ENCODE data around the gene AHCY.
A peak's percentile ranks its signal among the peaks of the same experiment; 100 is the strongest.

Gene AHCY

DNA sequence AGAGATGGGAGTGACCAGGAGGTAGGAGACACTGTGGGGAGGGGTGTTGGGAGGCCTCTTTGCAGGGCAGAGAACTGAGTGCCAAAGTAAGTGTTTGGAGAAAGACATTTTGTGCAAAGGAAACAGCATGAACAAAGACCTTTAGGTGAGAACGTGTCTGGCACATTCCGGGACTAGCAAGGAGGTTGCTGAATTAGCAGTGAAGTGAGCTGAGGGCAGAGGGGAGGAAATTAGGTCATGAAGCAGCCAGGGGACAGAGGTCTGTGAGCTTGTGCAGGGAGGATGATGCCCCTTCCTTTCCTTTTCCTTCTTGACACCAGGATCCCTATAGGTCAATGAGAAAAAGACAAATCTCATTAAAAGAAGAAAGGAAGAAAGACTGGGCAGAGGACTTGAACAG, 21.4 kb upstream of the AHCY start:
- DNase-seq (ENCODE audit: low read depth) = no peak

DNA sequence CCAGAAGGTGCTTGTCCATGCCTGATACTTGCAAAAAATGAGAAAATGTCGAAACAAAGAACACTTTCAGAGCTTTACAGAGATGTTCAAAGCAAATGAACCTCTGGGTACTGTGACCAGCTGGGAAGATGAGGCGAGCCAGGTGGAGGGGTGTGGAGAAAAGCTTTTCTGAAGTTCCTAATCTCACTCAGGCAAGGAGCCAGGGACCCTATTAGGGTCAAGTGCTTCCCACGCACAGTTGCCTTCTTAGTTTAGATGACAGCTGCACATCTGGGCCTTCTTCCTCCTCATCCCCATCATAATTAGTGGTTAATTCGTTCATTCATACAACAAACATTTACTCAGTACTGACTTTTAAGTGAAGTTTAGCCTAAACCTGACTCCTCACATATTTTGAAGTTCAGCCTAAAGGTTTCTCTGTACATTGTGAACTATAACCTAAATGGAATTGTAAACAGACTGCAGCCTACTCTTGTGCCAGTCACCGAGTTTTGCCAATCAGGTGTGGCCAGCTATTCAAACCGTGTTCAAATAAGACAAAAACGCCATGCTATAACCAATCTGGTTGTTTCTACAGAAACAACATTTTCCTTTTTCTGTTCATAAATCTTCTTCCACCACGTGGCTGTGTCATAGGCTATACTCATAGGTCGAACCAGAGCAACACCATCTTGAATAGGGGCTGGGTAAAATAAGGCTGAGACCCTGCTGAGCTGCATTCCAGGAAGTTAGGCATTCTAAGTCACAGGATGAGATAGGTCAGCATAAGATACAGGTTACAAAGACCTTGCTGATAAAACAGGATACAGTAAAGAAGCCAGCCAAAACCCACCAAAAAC, 19.3 kb upstream of the AHCY start:
- DNase-seq (ENCODE audit: low read depth) = no peak

DNA sequence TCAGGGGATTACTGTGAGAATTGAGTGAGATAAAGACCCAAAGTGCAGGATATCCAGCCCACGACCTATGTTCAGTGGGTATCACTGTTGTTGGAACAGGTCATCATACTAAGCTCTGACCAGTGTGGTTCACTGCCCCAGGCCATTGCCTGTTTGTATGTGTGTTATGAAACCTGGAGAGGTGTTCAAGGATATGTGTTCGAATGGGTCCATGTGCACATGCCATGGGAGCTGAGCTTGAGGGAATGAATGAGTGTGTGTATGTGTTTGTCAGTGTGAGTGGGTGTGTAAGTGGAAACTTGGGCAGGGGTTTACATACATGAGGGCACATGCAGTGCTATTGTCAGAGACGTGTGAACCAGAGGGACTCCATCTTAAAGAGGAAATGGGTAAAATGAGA, 17.7 kb upstream of the AHCY start:
- DNase-seq (ENCODE audit: low read depth) = no peak

DNA sequence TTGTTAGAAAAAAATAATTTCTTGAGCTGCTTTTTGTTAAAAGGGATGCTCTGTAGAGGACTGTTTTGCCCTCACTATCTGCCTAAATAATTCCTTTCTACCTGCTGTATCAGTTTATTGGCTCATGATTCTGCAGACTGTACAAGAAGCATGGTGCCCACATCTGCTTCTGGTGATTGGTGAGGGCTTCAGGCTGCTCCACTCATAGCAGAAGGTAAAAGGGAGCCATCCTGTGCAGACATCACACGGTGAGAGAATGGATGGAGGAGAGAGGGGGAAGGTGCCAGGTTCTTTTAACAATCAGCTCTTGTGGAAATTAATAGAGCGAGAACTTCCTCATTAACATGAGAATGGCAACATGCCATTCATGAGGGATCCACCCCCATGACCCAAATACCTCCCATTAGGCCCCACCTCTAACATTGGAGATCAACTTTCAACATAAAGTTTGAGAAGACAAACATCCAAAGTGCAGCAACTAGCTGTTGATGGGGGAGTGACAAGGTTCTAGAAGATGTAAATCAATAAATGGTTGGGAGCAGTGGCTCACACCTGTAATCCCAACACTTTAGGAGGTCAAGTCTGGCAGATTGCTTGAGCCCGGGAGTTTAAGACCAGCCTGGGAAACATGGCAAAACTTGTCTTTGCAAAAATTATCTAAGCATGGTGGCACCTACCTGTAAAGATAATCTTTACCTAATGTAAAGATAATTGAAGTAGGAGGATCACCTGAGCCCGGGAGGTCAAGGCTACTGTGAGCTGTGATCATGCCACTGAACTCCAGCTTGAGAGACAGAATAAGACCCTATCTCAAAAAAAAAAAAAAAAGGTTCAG, 15.7 kb upstream of the AHCY start:
- no peak for DNase-seq (ENCODE audit: low read depth)

DNA sequence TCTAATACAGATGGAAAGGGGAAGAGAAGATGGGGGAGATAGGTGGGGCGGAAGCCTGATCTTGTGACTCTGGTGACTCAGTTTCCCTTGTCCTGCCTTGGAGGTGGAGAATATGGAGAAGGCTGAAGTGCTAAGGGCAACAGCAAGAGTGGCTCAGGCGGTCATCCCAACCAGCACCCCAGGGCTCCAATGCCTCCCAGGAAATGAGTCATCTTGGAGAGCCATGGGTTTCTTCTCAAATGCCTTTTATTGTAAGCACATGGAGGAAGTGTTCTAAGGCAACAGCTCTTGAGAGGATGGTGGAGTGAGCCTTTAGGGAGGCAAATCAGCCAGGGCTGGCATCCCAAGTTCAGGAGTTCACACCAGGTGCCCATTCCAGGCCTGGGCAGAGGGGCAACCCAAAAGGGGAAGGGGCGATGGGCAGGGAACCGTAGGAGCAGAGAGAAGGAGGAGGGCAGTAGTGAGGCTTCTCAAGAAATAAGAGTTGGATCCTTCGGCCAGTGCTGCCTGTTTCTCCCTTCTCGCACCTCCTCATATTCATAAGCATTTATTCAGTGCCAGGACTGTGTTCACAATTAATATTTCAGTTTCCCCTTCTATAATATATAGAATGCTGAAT, 13.2 kb upstream of the AHCY start:
- DNase-seq (ENCODE audit: low read depth) = peak; percentile 45

DNA sequence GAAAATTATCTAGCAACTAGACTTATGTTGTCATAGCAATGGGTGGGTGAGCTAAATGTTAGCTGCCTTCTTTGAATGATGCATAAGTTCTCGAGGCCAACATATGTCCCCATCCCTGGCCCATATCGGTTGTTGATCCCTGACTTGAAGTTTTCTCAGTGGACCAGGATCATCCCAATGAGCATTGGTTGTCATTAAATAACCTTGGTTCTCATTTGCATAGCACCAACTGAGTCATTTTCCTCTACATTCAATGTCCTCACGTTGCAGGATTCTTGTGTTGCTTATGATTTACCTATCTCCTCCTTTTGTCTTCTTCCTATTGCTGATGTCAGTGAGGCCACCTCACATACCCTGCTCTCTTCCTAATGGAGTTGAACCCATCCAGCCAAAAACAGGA, 12.1 kb upstream of the AHCY start:
- DNase-seq (ENCODE audit: low read depth) = no peak

DNA sequence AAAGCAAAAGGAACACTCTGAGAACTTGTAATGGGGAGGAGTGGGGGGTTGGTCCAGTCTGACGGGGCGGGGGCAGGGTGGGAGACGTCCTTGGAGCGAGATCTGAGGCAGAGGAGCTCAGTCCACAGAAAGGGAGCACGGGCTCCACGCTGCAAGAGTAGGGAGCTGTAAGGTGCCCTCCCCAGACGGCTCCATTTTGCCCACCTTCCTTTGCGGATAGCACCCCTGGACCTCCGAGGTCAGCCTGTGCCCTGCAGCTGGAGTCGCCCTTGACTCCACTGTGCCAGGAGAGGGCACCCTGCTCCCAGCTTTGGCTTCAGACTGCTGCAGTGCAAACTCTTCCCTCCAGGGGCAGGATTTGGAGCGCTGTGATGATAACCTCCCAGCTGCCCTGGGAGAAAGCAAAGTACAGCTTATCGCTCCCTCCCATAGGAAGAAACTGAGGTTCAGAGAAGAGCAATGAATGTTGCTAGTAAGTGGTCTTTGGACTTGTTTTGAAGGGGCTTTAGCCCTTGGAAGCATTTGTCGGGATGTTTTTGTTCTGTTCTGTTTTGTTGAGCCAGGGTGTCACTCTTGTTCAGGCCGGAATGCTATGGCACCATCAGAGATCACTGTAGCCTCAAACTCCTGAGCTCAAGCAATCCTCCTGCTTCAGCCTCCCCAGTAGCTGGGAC, 9.5 kb upstream of the AHCY start:
- DNase-seq (ENCODE audit: low read depth) = peak; percentile 87

DNA sequence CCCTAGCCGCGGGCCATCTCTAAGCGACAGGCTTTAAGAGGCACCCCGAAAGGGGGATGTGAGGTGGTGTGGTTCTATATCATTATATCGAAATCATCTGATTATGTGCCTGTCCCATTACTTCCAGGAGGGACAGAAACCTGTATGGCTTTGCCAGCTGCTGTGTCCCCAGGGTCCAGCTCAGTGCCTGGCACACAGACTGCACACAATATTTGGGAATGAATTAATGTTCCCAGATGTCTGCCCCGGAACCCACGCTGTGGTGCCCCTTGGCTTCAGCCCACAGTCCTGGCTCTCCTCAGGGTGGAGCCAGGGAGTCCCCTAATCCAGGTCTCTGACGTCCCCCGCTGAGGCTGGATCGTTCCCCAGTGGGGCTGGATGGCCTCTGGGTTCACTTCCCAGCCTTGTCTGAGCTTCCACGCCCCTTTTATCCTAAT, 8.9 kb upstream of the AHCY start:
- DNase-seq (ENCODE audit: low read depth) = no peak

DNA sequence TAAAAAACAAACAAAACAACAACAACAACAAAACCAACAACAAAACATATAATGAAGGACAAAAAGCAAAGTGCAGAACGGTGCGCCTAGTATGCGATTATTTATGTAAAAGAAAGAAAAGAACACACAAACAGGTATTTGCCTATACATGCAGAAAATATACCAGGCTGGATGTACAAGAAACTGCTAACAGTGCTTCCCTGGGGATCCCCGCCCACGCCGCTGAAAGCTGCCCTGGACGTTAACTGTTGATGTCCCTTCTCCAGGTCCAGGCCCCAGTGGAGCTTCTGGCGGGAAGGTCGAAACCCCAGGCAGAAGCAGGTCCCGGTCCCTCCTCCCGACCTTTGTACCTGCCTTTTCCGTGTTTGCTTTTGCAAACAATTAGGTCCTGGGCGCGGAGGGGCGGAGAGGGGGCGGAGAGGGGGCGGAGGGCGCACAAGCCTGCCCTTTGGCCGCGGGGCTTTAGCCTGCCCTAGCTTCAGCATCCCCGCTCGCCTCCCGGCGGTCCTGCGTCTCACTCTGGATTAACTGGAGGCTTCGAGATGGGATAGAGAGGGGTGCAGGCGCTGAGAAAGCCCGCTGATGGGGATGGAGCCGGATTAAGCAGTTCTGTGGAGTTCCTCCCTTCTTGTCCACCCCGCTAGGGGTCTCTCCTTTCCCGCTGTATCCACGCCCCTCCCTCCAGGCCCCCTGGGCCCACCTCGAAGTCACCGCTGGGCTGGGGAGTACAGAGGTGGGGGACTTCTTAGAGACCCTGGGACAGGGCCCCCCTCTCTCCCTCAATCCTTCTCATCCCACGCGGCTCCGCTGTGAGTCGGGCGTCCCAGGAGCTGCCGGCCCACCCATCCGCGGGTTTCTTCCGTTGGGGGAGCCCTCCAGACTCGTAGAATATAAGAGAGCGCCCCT, 8.2 kb upstream of the AHCY start:
- no peak for DNase-seq (ENCODE audit: low read depth)

DNA sequence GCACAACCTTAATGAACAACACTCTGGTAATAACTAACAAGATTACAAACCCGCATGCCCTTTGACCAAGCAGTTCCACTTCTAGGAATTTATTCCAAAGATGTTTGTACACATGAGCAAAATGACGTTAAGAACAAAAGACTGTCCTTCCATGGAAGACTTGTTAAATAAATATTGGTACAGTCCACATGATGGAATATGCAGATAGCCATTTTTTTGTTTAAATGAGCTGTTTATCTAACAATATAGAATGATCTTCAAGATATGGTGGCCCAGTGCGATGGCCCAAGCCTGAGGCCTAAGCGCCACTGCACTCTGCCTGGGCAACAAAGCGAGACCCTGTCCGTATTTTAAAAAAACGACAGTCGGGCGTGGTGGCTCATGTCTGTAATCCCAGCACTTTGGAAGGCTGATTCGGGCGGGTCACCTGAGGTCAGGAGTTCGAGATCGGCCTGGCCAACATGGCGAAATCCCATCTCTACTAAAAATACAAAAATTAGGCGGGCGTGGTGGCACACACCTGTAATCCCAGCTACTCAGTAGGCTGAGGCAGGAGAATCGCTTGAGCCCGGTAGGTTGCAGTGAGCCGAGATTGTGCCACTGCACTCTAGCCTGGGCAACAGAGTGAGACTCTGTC, 7.4 kb upstream of the AHCY start:
- DNase-seq (ENCODE audit: low read depth) = no peak

DNA sequence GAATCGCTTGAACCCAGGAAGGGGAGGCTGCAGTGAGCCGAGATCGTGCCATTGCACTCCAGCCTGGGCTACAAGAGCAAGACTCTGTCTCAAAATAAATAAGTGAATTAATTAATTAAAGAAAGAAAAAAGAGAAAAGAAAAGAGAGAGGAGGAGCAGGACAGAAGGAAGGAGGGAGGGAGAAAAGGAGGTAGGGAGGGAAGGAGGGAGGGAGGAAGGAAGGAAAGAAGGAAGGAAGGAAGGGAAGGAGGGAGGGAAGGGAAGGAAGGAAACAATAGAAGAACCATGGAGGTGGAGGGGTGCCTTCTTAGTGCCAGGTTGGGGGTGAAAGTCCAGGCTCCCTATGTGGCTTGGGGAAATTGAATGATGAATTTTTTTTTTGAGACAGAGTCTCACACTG, 6.5 kb upstream of the AHCY start:
- no peak for DNase-seq (ENCODE audit: low read depth)

DNA sequence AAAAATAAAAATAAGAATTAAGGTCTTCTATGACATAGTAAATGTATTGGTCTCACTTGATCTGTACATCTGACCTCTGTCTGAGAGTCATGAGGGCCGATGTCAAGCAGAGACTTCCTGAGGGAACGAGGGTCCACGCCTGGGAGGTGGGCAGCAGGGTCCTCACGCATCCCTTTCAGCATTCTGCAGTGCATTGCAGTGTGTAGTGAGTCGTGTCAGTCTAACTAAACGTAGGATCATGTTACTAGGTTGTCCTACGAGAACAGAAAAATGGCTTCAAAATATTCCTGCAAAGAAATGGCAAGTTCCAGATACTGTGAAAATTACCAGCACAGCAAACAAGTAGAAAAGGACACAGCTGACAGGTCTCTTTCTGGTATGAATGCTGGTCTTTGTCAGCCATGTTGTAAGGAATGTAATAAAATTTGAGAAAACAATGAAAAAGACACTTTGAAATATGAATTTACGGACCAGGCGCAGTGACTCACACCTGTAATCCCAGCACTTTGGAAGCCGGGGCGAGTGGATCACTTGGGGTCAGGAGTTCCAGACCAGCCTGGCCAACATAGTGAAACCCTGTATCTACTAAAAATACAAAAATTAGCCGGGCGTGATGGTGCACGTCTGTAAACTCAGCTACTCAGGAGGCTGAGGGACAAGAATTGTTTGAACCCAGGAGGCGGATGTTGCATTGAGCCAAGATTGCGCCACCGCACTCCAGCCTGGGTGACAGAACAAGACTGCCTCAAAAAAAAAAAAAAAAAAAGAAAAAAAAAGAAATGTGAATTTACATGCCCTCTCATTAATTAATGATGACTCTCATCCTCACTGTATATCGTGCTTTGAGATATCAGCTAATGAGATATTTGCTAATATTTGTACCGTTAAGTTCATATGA, 2.4 kb upstream of the AHCY start:
- no peak for DNase-seq (ENCODE audit: low read depth)

DNA sequence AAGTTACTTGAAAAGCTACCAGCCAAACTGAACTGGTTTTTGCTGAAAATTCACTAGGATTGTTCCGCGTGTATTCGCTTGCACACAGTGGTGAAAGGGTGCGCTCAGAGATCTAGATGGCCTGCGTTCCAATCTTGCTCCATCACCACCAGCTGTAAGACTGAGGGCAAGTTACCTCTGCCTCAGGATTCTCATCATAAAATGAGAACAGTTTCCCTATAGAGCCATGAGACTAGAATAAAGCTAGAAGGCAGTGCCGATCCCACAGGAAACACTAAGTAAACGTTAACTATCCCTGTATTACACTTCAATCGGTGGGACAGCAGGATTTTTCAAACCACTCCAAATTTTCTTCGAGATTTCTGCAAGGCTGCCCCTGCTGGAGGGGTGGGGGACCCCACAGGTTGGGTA, 838 bp downstream of the AHCY start:
- no peak for DNase-seq (ENCODE audit: low read depth)

DNA sequence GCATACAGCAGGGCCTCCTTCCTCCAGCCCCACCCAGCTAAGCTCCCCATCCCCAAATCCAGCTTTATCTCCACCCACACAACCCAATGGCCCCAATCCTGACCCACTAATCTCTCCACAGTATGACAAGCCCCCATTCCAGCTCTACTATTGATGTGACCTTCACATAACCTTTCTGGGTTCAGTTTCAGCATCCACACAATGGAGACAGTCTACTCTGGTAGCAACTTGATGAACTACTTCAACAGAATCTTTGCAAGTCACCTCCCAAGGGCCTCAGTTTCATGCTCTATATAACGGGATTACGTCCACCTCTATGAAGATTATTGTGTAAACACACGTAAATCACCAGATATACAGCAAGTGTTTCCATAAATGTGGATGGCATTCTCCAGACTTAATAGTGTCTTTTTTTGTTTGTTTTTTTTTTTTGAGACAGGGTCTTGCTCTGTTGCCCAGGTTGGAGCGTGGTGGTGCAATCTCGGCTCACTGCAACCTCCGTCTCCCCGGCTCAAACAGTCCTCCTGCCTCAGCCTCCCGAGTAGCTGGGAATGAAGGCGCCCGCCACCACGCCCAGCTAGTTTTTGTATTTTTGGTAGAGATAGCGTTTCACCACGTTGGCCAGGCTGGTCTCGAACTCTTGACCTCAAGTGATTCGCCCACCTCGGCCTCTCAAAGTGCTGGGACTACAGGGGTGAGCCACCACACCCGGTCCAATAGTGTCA, 1.4 kb downstream of the AHCY start:
- no peak for DNase-seq (ENCODE audit: low read depth)

DNA sequence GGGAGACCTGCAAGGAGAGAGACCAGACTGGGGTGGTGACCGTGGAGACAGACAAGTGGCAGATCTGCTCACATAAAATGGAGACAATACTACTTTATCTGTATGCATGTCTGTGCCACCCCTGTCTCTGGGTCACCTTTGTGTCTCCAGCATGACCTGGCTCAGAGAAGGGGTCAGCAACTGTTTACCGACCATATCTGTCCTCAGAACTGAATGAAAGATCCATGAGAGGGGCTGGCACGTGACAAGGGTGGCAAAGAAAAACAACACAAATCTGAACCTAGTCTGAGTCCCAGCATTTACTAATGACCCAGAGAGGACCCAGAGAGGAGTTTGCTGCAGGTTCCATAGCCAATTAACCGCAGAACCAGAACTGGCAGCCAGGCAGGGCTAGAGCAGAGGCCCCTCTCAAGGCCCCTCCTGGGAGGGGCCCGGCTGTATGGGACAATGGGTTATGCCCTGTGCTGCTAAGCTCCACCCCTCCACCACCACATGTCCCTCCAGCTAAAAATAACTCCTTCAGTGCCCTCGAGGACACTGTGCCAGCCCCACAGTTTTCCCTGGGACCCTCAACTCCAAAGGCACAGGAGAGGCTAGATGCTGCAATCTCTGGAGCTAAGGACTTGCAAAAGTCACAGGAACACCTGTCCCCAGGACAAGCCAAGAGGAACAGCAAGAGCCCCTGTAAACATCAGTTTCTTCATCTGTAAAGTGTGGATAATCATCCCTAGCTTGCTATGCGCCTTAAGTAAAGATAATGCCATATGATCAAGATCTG, 2.2 kb downstream of the AHCY start:
- DNase-seq (ENCODE audit: low read depth) = no peak

DNA sequence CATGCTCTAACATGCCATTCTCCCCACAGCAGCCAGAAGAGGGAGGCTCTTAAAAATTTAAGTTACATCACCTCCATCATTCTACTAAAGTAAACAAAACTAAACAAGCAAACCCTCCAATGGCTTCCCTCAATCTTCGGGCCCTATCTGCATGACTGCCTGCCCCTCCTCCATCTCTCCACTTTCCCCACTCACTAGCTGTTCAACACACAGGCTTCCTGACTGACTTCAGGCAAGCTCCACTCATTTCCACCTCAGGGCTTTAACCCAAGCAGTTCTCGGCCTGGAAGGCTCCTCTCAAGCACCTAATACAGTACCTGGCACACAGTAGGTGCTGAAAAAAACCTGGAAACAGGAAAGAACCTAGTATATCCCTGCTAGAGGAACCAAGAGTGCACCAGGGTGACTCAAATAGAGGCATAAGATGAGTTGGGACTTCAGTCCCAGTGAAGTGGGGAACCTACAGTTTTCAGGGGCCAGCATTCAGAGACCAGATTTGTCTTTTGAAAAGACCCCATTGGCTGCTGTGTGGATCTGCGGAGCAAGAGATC, 2.8 kb downstream of the AHCY start:
- no peak for DNase-seq (ENCODE audit: low read depth)

DNA sequence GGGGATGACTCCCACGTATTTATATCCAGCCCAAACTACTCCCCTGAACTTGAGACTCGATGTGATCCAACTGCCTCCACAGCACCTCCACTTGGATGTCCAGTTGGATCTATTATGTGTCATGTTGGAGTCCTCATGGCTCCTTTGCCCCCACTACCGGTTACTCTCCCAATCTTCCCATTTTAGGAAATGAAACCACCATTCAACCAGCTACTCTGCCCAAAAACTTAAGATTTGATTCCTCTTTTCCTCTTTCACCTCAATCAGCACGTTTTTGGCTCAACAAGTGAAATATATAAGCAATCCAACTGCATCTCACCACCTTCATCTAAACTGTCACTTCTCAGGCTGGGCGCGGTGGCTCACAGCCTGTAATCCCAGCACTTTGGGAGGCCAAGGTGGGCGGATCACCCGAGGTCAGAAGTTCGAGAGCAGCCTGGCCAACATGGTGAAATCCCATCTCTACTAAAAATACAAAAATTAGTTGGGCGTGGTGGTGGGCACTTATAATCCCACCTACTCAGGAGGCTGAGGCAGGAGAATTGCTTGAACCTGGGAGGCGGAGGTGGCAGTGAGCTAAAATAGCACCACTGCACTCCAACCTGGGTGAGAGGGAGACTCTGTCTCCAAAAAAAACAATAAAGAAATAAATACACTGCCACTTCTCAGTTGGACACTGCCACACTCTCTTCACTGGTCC, 3.4 kb downstream of the AHCY start:
- DNase-seq (ENCODE audit: low read depth) = no peak

Measured in HS-27A (cell line).